GM11168 (cell line): ENCODE results near the gene NCKAP5.

Source experiments
- in situ Hi-C: fragments of 300-500 bp; cut with MboI; formaldehyde crosslinking; loops from one replicate; pipeline ENCODE4 v1.12.0; 2022; ENCODE audit warnings: low sequenced_read_pairs; ENCODE audit not compliant: unreplicated experiment

Gene NCKAP5

DNA sequence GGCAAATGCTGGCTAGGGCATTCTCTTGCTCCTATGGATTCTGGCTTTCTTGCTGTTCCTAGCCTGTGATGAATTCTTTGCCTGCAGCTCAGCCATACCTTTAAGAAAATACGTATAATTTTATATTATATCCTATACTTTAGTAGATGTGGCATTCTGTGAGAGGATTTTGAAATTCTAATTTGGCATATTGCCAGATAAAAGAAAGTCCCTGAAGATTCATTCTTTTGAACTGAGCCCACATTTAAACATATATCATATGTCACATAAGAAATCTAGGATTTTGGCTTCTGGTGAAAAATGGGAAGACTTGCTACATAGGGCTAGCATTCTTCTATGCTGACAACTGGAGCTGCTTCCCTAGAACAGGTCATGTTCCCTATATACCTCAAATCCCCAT lies 806.8 kb downstream of the NCKAP5 start:
- in situ Hi-C loops = no loop called here

DNA sequence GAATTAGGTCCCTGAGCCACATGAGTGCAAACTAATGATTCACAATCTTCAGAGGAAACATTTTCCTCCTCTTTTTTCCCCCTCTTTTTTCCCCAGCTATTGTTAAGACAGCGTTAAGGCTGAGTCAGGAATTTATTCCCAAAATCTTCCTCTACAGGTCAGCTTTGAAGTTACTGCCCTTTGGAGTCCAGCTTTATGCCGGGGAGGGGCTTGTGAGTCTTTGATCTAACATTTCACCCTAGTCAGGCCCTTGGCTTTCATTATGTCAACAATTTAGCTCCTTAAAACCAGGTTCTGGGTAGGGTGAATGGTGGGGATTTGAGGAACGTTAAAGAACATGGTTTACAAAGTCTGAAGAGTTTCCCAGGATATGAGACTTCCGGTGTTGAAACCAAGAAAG lies 807.3 kb downstream of the NCKAP5 start:
- in situ Hi-C loops = no loop called here

DNA sequence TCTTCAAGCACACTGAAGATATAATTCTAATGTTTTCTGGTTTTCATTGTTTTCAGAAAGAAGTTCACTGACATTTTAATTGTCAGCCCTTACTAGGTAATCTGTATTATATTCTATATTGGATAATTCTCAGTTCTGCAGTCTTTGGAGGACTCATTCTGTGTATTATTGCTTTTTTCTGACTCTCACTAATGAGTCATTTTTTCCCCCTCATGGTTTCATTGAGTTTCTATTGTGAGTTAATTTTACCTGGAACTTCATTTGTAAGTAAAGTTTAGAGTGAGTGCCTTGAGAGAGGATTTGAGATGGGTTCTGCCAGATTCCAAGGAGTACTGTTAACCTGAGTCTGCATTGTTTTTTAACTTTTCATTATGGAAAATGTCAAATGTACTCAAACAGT lies 807.9 kb downstream of the NCKAP5 start:
- in situ Hi-C loops = no loop called here

DNA sequence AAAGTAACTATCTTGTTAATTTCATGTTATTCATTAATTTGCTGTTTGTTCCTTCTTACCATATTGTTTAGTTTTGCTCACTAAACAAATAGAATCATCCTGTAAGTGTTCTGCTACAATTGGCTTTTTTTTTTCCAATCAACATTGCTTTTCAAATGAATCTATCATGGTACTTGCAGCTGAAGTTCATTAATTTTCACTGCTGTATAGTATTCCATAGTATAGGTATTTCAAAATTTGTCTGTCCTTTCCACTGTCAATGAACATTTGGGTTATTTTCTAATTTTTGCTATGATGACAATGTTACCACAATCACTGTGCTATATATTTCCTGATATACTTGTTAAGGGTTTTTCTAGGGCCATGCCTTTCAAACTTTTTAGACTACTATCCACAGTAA lies 809.3 kb downstream of the NCKAP5 start:
- in situ Hi-C loops = no loop called here

DNA sequence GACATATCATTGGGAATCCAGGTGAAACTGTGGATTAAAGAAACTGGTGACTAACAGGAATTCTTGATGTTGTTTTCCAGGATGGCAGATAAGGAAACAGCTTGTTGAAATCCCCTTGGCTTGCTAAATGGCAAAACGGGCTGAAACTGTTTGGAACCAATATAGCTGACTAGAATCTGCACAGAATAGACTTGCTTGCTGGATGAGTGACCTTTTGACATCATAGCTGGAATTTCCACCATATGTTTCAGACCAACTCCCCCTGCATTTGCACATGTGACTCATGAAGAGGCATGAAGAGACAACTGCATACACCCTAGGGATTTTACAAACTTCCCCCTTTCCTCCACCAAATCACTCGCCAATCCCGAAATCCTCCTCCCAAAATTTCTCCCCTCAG lies 810.6 kb downstream of the NCKAP5 start:
- in situ Hi-C loops = no loop called here

DNA sequence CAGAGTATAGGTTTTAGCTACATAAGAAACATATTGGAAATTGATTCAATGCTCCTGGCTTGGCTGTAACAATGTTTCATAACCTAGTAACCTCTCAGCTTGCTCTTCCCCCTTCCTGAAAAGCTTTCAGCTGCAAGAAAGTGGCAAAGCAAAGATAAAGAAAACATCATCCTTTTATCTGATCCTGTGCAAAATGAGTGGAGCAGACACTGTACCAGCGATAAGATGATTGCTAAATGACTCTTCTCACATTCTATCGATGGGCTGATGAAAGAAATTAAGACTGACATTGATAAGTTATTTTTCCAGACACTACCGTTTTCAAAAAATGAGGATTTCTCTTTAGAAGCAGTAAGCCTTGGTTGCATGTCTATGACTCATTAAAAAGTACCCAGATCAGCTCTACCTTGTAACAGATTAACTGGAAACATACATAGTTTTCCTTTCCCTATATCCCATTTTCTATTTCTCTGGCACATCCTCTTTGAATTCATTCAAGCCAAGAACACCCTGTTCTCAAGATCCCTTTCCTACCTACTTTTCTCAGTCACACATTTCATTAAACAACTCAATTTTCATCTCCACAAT lies 811.2 kb downstream of the NCKAP5 start:
- in situ Hi-C loops = no loop called here

DNA sequence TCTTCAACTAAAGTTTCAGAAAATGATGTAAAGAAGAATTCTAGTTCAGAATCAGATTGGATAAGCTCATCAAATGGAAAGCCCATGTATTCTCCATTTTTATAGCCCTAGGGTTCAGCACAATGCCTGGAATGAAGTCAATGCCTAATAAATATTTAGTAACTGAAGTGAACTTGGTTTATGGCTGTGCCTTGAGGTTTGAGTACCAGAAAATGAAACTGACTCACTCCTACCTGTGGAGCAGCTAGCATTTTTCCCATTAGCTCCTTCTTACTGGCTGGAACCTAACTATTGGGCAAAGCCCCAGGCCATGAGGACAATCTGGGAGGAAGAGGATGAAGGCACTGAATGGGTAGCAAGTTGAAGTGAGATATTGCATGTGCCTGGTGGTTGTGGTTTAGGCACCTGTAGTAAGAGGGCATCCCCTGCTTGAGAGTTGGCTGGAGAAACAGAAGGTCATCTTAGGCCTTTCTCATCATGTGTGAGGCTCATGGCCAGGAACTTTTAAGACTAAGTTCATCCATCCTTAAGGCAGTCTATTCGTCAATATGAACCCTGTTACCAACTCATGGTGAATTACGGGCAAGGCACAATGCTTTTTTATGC lies 813.3 kb downstream of the NCKAP5 start:
- in situ Hi-C loops = no loop called here

DNA sequence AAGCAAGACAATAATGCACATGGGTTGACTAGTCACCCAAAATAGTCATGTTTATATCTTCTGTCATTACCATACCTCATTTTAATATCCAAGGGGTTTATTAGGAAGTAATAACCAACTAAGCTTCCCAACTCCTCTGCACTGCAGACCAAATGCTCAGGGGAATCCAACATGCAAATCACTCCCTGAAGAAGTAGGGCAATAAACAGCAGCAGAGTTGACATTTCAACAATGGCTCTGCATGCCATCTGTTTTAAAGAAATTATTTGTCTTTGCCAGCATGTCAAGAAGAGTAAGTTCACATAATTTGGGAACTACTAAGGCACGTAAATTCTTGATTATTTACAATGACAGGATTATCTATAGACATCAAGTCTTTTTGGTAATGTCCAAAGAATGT lies 813.9 kb downstream of the NCKAP5 start:
- in situ Hi-C loops = no loop called here

DNA sequence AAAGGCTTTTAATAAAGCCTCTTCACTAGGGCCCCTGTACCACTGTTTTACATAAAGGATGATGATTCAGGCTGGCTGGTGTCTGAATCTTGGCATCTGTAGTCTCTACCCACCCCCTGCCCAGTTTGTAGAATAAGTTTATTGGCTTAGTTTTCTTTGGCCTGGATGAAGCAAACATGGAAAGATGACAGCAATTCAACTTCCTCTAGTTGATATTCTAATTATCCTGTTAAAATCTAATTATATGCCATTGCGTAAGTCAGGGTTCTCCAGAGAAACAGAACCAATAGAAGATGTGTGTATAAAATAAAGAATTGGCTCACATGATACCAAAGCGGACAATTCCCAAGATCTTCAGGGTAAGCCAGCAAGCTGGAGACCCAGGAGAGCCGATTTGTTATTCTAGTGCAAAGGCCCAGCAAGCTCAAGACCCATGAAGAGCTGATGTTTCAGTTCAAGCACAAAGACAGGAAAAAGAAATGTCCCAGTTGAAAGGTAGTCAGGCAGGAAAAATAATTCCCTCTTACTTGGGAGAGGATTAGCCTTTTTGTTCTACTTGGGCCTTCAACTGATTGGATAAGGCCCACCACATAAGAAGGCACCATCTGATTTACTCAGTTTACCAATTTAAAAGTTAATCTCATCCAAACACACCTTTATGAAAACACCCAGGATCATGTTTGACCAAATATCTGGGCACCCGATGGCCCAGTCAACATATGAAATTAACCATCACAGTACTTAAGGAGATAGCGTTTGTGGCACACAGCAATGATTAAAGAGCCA lies 815.6 kb downstream of the NCKAP5 start:
- in situ Hi-C loops = no loop called here

DNA sequence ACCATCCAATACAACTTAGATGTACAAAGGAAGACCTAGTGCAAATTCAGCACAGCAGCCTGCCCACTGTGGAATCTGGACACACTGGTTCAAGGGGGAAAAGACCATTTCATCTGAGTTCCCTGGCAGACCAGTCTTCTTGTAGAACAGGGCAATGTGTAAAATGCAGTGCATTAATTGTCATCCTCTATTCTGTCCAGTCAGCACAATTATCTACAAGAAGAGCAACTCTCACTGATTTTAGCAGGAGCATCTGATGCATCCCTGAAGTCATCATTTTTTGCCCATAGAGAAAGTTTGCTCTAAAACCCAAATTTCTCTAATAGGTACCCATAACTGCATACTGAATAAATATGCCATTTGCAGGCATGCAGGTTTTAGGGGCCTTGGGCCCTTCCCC lies 816.4 kb downstream of the NCKAP5 start:
- in situ Hi-C loops = no loop called here

DNA sequence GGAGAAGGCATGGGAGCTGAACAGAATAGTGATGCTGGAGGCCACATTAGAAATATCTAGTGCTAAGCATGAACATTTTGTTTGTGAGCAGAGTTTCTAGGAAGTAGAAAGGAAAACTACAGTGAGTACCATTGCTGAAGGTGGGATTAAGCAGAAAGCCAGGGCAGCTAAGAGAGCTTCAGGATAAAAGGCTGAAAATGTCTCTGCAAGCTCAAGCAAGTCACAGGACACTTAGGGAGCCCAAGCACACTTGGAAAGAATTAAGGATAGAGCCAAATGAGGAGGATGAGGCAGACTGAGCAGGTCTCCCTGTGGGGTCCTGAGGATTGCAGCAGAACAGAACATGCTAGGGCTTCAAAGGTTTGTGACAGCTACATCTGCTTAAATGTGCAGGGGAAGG lies 817.7 kb downstream of the NCKAP5 start:
- in situ Hi-C loops = no loop called here

DNA sequence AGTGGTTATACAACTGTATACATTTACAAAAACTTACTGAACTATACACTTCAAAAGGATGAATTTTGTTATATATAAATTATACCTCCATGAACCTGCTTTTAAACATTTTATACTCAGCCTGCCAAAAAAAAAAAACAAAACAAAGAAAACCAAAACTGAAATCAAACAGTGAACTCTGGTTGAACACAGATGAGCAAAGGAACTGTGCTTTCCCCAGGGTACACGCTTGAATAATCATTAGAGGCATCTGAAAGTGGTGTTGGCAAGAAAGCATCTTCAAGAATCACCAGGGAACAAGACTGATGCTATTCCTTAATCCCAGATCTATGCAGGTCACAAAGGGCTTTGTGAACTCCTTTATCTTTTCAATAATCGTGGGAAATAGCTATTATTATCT lies 821.2 kb downstream of the NCKAP5 start:
- in situ Hi-C loops = no loop called here

DNA sequence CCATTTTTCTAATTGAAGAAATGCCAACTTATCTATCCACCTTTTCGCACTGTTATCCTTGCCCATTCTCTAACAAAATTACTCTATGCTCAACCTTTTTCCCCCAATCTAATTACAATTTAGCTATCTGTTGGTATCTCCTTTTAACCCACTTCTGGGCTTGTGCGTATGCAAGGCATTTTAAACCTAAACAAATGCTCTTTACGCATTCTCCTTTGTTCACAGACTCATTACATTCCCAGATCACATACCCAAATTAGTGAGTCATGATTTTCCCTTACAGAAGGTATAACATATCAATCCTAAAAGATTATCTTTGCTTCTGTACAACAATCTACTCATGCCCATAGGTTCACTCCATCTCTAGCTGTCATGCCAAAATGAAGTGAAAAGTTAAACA lies 826.5 kb downstream of the NCKAP5 start:
- in situ Hi-C loops = no loop called here

DNA sequence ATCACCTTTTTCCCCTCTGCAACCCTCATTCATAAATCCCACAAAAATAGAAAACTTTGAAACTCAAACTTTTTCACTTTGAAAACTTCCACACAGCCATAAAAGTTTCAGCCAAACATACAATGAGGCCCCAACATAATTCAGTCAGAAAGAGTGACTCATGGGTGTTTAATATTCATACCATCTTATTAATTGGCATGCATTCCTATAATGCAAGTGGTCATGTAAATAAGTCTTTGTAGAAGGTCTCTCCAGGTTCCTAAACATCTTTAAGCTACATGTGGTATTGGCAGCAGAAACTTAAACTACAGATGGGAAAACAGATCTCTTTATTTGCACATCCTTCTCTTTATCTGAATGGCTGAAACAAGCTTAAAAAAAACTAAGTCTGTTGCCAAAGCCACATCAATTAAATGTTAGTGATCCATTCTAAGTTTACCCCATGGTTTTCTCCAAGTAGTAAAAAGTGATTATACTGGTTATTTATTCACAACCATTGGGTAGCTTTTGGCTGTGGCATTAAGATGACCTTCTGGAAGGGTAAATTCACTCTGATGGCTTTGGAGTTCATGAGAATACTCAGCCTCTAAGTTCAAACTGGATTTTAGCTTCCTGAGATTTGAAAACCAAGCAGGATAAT lies 828.1 kb downstream of the NCKAP5 start:
- in situ Hi-C loops = no loop called here

DNA sequence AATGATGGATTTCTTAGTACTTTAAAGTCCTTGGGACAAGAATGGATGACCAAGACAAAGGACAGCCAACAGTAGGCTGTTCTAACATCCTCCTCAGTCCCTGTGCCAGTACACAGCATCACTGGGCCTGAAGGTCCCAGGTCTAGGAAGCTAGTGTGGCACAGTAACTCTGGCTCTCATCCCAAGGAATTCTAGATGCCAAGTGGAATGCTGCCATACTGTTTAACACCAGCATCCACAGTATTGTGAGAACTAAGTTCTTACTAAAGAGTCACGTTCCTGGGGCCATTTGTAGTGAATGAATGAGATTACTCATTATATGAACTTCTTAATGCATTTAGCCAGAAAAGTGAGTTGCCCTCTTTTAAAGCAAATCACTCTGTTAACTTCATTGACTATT lies 830.0 kb downstream of the NCKAP5 start:
- in situ Hi-C loops = no loop called here

DNA sequence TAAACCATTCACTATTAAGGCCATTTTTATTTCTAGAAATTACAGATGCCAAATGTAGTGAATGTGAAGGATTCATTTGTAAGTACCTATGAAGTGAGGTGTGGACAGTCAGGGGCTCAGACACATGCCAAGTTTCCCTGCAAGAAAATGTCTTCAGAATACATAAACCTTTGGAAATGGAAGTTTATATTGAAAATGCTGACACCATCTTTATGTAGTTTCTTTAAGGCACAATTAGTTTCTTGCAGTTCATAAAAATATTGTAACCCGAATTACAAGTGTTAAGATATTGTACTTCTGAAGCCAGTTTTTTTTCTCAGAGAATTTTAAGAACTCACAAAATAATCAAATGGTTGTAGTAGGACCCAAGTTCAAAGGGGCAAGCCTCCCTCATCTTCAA lies 832.2 kb downstream of the NCKAP5 start:
- in situ Hi-C loops = no loop called here

DNA sequence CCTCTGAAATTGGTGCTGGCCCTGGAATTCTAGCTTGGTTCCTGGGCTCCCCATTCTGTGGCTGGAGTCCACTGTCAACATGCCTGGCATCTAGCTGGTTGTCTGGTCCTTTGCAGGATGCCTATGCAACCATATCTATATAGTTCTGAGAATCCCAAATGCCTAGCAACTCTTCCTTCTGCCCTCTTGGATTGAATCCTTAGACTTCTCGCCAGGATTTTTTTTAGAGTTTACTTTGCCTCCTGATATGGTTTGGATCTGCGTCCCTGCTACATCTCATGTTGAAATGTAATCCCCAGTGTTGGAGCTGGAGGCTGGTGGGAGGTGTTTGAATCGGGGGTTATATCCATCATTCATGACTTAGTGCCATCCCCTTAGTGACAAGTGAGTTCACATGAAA lies 833.3 kb downstream of the NCKAP5 start:
- in situ Hi-C loops = no loop called here

DNA sequence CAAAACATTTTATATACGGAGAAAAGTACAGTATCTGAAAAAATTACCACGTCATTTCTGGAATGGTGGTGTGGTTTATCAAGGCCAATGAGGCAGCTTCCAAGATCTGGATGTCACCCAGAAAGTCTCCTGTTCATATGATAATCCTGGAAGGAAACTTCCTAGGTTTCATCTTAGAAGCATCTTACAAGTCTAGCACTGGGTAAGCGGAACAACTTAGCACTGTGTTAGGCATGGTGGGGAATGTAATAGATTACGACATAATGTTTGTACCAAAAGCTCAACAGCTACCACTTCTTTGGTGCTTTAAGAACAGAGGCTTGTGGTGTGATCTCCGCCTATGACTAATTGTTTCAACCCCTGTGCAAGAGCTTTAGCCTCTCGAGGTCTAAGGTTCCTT lies 835.2 kb downstream of the NCKAP5 start:
- in situ Hi-C loops = no loop called here

DNA sequence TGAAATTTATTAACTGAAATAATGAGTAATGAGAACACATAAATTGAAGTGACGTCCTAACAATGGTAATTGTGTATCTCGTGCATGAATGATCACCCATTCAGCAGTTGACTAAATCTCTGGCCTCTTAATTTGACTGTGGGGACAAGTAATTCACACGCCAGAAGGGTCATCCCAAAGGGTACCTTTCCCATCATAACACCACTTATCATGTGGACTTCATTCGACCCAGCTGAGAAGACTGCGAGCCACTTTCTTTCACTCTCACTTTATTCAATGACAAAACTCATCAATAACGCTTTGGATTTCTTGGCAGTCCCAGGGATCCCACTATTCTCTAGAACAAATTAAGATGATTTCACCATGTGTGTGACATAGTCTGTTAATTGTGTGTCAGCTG lies 835.6 kb downstream of the NCKAP5 start:
- in situ Hi-C loops = no loop called here

DNA sequence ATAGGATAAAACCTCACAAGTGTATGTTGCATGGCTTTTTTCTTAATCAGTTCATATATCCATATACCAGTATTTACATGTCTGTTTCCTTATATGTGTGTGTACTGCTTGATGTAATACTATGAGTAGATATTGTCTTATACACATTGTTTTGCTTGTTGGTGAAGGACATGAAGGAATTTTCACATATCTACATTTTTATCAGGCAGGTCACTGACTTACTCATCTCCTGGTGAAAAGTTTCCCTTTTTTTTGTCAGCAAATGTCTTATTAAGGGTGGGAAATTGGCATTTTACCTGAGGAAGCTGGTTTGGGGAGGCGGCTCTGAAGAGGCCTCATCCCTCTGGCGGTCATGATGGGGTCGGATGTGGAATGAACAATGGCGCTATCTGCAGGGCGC lies 836.8 kb downstream of the NCKAP5 start:
- in situ Hi-C loops = no loop called here

DNA sequence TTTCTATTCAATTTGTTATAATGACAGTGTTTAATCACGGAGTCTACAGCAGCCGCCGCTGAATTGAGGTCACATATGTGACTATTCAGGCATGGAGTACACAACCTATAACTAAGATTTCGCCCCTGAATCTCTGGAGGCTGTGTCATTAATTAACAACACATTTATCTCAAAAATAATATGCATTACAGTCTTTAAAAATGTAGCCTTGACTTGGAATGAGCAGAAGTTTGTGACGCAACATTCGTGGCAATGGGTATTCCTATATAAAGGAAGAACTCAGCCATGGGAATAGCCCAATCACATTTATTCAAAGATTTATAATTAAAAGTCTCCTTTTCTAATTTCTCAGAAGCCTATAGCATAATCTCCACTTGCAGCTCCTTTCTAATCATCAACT lies 837.7 kb downstream of the NCKAP5 start:
- in situ Hi-C loops = no loop called here
